Heart right ventricle (tissue), 16 donors: ENCODE measurements around the gene FAM83B. TPM values are rescaled to one million over a fixed set of nuclear protein-coding genes. Genes with fewer than 3 reads are reported as not detected.

Experiments
- ATAC-seq, 8 donors: fragments of 200-7000 bp; cut with Tn5 transposase; one replicate each; pipeline ENCODE4 v1.9.1; 2020; ENCODE audit warnings: mild to moderate bottlenecking in 8 of 8, moderate library complexity in 8 of 8, moderate number of reproducible peaks in 1 of 8
- DNase-seq, 2 donors: peaks; one replicate each; pipeline ENCODE4 v3.0.0-alpha.2; 2020
- H3K27ac ChIP-seq, 10 donors: fragments of 200-600 bp; sonication (generic) in 2 of 10; one replicate each; pipeline versions ENCODE4 v1.5.0 to v1.8.0; 2020 to 2022; ENCODE audit warnings: mild to moderate bottlenecking in 3 of 10
- H3K27me3 ChIP-seq, 7 donors: fragments of 200-600 bp; one replicate each; pipeline ENCODE4 v1.8.0; 2021 to 2022; ENCODE audit warnings: mild to moderate bottlenecking in 2 of 7
- H3K36me3 ChIP-seq, 9 donors: fragments of 200-600 bp; sonication (generic) in 1 of 9; one replicate each; pipeline versions ENCODE4 v1.5.0 to v1.8.0; 2020 to 2022; ENCODE audit warnings: mild to moderate bottlenecking in 2 of 9
- H3K4me1 ChIP-seq, 9 donors: fragments of 200-600 bp; sonication (generic) in 1 of 9; one replicate each; pipeline versions ENCODE4 v1.5.0 to v1.8.0; 2020 to 2022; ENCODE audit warnings: mild to moderate bottlenecking in 4 of 9
- H3K4me3 ChIP-seq, 10 donors: fragments of 200-600 bp; sonication (generic) in 2 of 10; one replicate each; pipeline versions ENCODE4 v1.5.0 to v1.8.0; 2020 to 2022; ENCODE audit warnings: mild to moderate bottlenecking in 7 of 10, moderate library complexity in 2 of 10
- H3K9me3 ChIP-seq, 11 donors: fragments of 200-600 bp in 10 of 11; sonication (generic) in 2 of 11; one replicate each; pipeline versions ENCODE4 v1.5.0 to v1.8.0; 2013 to 2022; ENCODE audit warnings: mild to moderate bottlenecking in 2 of 11, control low read depth in 1 of 11, moderate library complexity in 1 of 11
- WGBS, 2 donors: extraction: QIAGEN DNeasy Blood & Tissue Kit; methylation state at CpG; one replicate each; pipeline ENCODE4 v1.1.7; 2013; ENCODE audit warnings: inconsistent platforms in 1 of 2; 5-methylcytosine and 5-hydroxymethylcytosine counted together
- intact Hi-C, 10 donors: fragments of 100-400 bp; cut with DNase I; formaldehyde crosslinking; loops; one replicate each; pipeline versions ENCODE4 v1.11.1 to v1.14.2; 2022
- polyA plus RNA-seq, 2 donors: library from polyadenylated mRNA; stranded (reverse); fragments of 200-250 nt; gene quantifications; one replicate each; pipeline ENCODE4 v1.2.3, GENCODE V29; 2013
- total RNA-seq, 10 donors: library from RNA; stranded (reverse); fragmentation: NEBNext Ultra II Directional in 3 of 10; extraction: Animal tissue kit (Norgen Biotek cat#: 25700) in 3 of 10; gene quantifications; one replicate each; pipeline versions ENCODE4 v1.2.1 to v1.2.4, GENCODE V29; 2021 to 2023
- TF ChIP-seq, protein P1 (sequence below), 9 donors: fragments of 200-600 bp; sonication (generic) in 2 of 9; IDR thresholded peaks; one replicate each; pipeline versions ENCODE4 v1.5.0 to v1.8.0; 2021 to 2022; ENCODE audit warnings: antibody characterized with exemption in 9 of 9, mild to moderate bottlenecking in 5 of 9, moderate library complexity in 1 of 9
- donor health status: Arrhythmogenic right ventricular cardiomyopathy.
- donor health status: ischemic (EF 13 %, LVEDD 7.1; RV severe dilation, severe dysfunction).
- donor health status: healthy with polysubstance abuse.
- donor health status: DM: no; HTN: yes; CAD: no.
- donor health status: DM: no; HTN: no; CAD: no.
- donor health status: ischemic (EF 25% LVEDD 6.9; RV normal size, moderate dysfunction).
- donor health status: ischemic (EF 25% LVEDD 5.7; RV mildly dilated, moderate dysfunction).
- donor health status: healthy.
- donor health status: DM: yes; HTN: yes; CAD: no.
- donor health status: Ischemic cardiomyopathy.
- donor health status: ischemic (EF 35%, LVEDD 5.7; RV mildly dilated, moderate dysfunction).
- donor health status: nonischemic (EF 11% LVEDD 7.7; RV severe dilation, severe dysfunction).
- donor health status: DM: yes; HTN: yes; CAD: no.
- donor health status: PGD.
- donor health status: ischemic (EF 29% LVEDD 5.4; RV normal size, mild dysfunction).
- donor health status: nonischemic (EF 23%, LVEDD 6.1; RV moderate dilation, normal function).

Gene FAM83B
- total and polyA plus RNA-seq, 12 donors = 0.01 to 7.2 (median 0.28) TPM; not detected in 4

GRCh38 chr6:54830216-54830615 lies 16.4 kb upstream of the FAM83B start:
- H3K27me3 ChIP-seq = no peaks in the 10 kb centered on the region
- TF ChIP-seq, protein P1, sequence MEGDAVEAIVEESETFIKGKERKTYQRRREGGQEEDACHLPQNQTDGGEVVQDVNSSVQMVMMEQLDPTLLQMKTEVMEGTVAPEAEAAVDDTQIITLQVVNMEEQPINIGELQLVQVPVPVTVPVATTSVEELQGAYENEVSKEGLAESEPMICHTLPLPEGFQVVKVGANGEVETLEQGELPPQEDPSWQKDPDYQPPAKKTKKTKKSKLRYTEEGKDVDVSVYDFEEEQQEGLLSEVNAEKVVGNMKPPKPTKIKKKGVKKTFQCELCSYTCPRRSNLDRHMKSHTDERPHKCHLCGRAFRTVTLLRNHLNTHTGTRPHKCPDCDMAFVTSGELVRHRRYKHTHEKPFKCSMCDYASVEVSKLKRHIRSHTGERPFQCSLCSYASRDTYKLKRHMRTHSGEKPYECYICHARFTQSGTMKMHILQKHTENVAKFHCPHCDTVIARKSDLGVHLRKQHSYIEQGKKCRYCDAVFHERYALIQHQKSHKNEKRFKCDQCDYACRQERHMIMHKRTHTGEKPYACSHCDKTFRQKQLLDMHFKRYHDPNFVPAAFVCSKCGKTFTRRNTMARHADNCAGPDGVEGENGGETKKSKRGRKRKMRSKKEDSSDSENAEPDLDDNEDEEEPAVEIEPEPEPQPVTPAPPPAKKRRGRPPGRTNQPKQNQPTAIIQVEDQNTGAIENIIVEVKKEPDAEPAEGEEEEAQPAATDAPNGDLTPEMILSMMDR (IDR thresholded peaks at IDR 0.05) = no peak

DNA sequence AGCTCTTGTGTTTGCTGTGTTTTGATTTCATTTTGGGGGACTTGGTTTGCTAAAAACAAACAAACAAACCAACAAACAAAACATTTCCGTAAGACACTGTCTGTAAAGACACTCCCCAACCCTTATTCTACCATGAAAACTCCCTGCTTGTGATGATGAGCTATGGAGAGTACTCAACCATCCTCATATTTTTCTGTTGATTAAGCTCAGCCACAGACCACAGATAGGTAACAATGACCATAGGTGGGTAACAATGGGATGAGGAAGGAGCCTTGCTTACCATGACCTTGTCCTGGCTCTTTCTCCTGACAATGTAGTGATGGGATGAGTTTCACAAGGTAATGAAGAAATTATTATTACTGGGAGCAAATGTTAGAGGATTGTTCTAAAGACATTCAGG lies 11.4 kb upstream of the FAM83B start:
- DNase-seq = no peak
- Histone ChIP-seq H3K4me3 (no peak overlapping the region), H3K36me3 (no peaks in the 10 kb centered on the region), H3K9me3 (peaks cover 0 to 6% (median 0%) of the 10 kb centered on the region in 11 donors), H3K27ac (no peak overlapping the region), H3K4me1 (no peaks in the 10 kb centered on the region), H3K27me3 (no peaks in the 10 kb centered on the region)
- intact Hi-C loops = no loop called here
- TF ChIP-seq, protein P1 (IDR thresholded peaks at IDR 0.05) = no peak
- WGBS, 2 donors = 80 to 95% methylated on average over 1 of the region's 1 CpG
- ATAC-seq = no peak

More at GRCh38 chr6:54830216-54830615, 16.4 kb upstream of the FAM83B start:
- 34 to 75% methylated on average over 1 of the region's 1 CpG for WGBS, 2 donors
- Histone ChIP-seq H3K36me3 (no peaks in the 10 kb centered on the region), H3K27ac (no peak overlapping the region), H3K4me3 (no peak overlapping the region), H3K4me1 (peaks cover 0 to 10% (median 0%) of the 10 kb centered on the region in 9 donors), H3K9me3 (no peaks in the 10 kb centered on the region)
- intact Hi-C loops = no loop called here
- ATAC-seq (no peak), DNase-seq (no peak)

DNA sequence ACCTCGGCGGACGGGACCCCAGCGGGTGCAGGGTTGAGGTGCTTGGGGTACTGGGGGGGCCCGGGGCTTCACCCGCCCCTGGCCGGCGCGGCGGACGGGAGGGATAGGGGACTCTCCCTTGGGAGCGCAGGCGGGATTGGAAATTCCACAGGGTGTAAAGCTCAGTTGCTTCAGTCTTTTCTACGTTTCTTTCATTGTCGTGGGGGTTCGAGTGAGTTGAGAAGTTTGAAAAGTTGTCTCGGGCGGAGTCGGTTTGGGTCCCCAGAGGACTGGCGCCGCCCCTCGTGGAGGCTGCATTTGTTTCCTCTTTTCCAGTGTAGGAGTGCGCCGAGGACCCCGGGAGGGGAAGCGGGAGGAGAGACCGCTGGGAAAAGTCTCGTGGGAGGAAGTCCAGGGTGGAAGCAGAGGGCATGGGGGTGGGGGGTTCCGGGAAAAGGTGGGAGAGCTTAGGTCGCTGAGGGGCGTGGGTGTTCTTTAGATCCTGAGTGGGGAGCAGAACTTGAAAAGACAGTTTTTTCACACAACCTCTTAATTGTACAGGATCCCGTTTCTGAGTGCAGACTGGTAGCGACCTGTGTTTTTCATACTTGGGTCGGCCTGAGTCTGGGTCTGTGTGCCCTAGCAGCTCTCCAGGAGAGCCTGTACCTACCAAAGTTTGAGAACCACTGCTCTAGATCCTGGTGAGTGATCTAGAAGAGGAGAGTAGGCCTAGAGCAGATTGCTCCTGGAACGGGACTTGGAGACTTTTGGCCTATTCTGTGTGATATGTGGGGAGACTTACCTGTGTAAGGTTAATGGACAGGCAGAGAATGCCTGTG lies 495 bp downstream of the FAM83B start:
- peaks cover 0 to 5% (median 0%) of the 10 kb centered on the region in 9 donors for H3K4me1 ChIP-seq
- no peaks in the 10 kb centered on the region for H3K36me3 ChIP-seq
- H3K27me3 ChIP-seq = peaks cover 11 to 41% (median 23%) of the 10 kb centered on the region in 7 donors
- peak overlapping the region; percentile 20 to 55 (median 48) for H3K4me3 ChIP-seq
- intact Hi-C loops = no loop called here
- peak in 5 of 8 donors; percentile 21 to 54 (median 31) for ATAC-seq
- WGBS, 2 donors = 9 to 10% methylated on average over 35 of the region's 35 CpGs
- peak in 1 of 2 donors; percentile 19 for DNase-seq
- TF ChIP-seq, protein P1 (IDR thresholded peaks at IDR 0.05) = no peak
- no peaks in the 10 kb centered on the region for H3K9me3 ChIP-seq
- H3K27ac ChIP-seq = peak overlapping the region in 2 of 10 donors; percentile 30 to 52

DNA sequence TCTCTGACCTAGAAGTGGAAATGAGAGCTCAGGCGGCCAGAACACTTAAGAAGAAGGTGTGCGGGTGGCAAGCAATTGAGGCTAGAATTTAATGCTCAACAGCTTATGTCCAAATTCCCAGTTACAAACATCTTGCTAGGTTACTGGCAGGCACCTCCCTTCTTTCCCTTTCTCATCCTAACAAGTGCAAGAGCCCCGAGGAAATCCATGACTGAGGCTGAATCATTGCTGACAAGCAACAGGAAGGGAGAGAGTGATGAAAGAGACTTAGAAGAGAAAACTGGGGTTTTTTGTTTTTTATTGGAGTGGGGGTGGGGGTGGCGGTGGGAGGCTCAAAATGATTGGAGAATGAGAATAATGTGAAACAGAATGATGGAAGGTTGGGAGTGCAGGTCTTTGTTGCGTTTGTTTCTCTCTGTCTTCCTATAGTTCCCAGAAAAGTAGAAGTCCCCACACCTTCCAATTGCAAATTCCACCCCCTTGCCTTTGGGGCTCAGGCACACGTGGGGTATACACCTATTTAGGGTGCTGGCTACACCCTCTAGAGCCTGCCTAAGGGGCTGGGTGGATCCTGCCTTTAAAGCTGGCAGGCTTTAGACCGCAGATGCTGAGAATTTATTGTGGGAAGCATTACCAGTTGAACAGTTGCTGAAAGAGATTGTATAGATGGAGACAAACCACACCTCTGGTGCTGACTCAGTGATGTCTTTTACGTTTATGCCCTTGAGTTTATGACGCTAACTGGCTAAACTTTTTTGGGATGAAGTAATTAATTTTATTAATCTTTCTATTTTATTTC lies 1.4 kb downstream of the FAM83B start:
- Histone ChIP-seq H3K9me3 (peaks cover 0 to 8% (median 0%) of the 10 kb centered on the region in 11 donors), H3K36me3 (no peaks in the 10 kb centered on the region), H3K4me3 (no peak overlapping the region), H3K4me1 (peaks cover 0 to 5% (median 0%) of the 10 kb centered on the region in 9 donors), H3K27me3 (peaks cover 11 to 41% (median 23%) of the 10 kb centered on the region in 7 donors), H3K27ac (no peak overlapping the region)
- intact Hi-C loops = no loop called here
- DNase-seq (no peak), ATAC-seq (no peak)
- 69 to 75% methylated on average over 9 of the region's 9 CpGs for WGBS, 2 donors
- TF ChIP-seq, protein P1 (IDR thresholded peaks at IDR 0.05) = no peak
